Adipocyte (in vitro differentiated cells): ENCODE measurements around the gene CDH9.
"Not testable (repeated sequence)": the region's sequence is repeated elsewhere in the genome, so short reads cannot be mapped to it uniquely, and the experiment has no call there.

Experiments used
- DNase-seq: peaks from one replicate; pipeline ENCODE4 v3.0.0-alpha.2; 2015; ENCODE audit warnings: low read depth
- H3K27me3 ChIP-seq: replicated peaks from 2 replicates; pipeline ENCODE4 v1.7.0; 2013; ENCODE audit warnings: mild to moderate bottlenecking, low read length, moderate library complexity; ENCODE audit not compliant: control insufficient read depth, insufficient read depth
- H3K36me3 ChIP-seq: 2 replicates; pipeline ENCODE4 v1.7.0; 2013; ENCODE audit warnings: low read length, mild to moderate bottlenecking, moderate library complexity; ENCODE audit not compliant: control insufficient read depth, insufficient read depth, severe bottlenecking
- H3K4me1 ChIP-seq: 2 replicates; pipeline ENCODE4 v1.7.0; 2013; ENCODE audit warnings: mild to moderate bottlenecking, low read length, moderate library complexity; ENCODE audit not compliant: control insufficient read depth, insufficient read depth
- H3K4me3 ChIP-seq: 2 replicates; pipeline ENCODE4 v1.7.0; 2013; ENCODE audit warnings: mild to moderate bottlenecking, low read length, moderate library complexity
- H3K9ac ChIP-seq: 2 replicates; pipeline ENCODE4 v1.7.0; 2013; ENCODE audit warnings: mild to moderate bottlenecking, low read length, moderate library complexity
- H3K9me3 ChIP-seq: 2 replicates; pipeline ENCODE4 v1.7.0; 2013; ENCODE audit warnings: mild to moderate bottlenecking, low read length, moderate library complexity; ENCODE audit not compliant: control insufficient read depth

The CDH9 gene

DNA sequence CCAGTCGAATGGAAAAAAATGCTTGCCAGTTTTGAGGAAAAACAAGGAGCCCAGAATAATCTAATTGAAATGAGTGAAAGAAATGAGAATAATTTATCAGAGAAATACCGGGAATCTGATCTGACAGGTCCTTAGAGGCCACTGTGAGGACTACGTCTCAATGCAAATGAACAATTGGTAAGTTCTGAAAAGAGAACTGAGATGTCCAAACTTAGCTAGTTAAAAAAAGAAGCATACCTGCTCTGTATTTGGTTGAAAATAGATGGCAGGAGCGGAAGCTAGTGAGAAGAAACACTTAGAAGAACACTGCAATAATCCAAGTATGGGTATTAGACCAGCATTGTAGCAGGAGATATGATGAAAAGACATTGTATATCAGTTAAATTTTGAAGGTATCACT is 161.2 kb downstream of the CDH9 start:
- no peak for DNase-seq
- no peak overlapping the region for H3K4me3 ChIP-seq
- no peaks in the 10 kb centered on the region for H3K4me1 ChIP-seq
- H3K9ac ChIP-seq, result no peak overlapping the region
- no peaks in the 10 kb centered on the region for H3K9me3 ChIP-seq
- no peaks in the 10 kb centered on the region for H3K27me3 ChIP-seq
- no peaks in the 10 kb centered on the region for H3K36me3 ChIP-seq

DNA sequence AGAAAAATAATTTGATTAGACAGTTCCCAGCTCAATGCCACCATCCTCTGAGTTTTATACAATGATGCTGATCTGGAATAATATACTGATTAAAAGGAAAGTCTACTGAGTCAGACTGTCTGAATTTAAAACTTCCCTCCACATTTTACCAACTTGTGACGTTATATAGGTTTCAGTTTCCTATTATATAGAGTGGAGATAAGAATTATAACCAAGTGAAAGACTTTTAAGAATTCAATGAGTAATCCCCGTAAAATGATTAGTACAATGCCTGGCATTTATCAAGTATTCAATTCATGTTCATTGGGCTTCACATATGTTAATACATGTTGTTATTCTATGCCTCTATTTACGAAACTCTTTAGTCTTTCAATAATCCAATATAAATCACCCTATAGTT is 166.0 kb downstream of the CDH9 start:
- H3K4me1 ChIP-seq, result no peaks in the 10 kb centered on the region
- H3K9ac ChIP-seq, result no peak overlapping the region
- no peaks in the 10 kb centered on the region for H3K9me3 ChIP-seq
- no peak overlapping the region for H3K4me3 ChIP-seq
- no peak for DNase-seq
- H3K36me3 ChIP-seq, result no peaks in the 10 kb centered on the region
- no peaks in the 10 kb centered on the region for H3K27me3 ChIP-seq

GRCh38 chr5:26869781-26870180 is 168.6 kb downstream of the CDH9 start:
- no peaks in the 10 kb centered on the region for H3K27me3 ChIP-seq
- no peaks in the 10 kb centered on the region for H3K9me3 ChIP-seq
- no peak overlapping the region for H3K4me3 ChIP-seq
- no peak overlapping the region for H3K9ac ChIP-seq
- no peaks in the 10 kb centered on the region for H3K36me3 ChIP-seq
- no peaks in the 10 kb centered on the region for H3K4me1 ChIP-seq
- no peak for DNase-seq

DNA sequence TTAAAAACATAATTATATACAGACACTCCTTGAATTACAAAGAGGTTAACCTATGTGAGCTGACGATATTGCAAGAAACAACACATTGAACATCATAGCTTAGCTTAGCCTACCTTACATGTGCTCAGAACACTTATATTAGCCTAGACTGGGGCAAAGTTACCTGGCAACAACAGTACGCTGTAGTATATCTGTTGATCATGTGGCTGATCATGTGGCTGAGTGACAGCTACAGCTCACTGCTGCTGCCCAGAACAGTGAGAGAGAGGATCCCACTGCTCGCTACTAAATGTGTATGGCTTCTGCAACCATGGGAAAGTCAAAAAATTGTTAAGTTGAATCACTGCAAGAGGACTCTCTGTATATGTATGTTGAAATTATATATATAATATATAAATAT is 169.9 kb downstream of the CDH9 start:
- Histone ChIP-seq H3K4me3 (no peak overlapping the region), H3K36me3 (no peaks in the 10 kb centered on the region), H3K4me1 (no peaks in the 10 kb centered on the region), H3K9ac (no peak overlapping the region), H3K9me3 (no peaks in the 10 kb centered on the region), H3K27me3 (no peaks in the 10 kb centered on the region)
- no peak for DNase-seq

- no peaks in the 10 kb centered on the region for H3K4me1 ChIP-seq
- no peak overlapping the region for H3K4me3 ChIP-seq
- DNase-seq, result no peak
- no peaks in the 10 kb centered on the region for H3K27me3 ChIP-seq
- H3K36me3 ChIP-seq, result no peaks in the 10 kb centered on the region
- no peak overlapping the region for H3K9ac ChIP-seq
- H3K9me3 ChIP-seq, result no peaks in the 10 kb centered on the region
These were observed 174.3 kb downstream of the CDH9 start for GRCh38 chr5:26864061-26864460.

DNA sequence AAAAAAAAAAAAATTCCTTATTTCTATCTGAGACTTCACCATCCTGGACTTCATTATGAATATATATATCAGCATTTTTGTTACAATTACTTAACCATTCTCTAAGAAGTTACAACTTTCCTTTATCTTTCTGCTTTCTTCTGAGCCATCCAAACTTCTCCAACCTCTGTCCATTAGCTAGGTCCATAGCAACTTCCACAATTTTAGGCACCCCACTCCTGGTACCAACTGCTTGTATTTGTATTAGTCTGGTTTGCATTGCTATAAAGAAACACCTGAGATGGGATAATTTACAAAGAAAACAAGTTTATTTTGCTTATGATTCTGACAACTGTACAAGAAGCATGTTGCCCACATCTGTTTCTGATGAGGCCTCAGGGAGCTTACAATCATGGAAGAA is 182.1 kb downstream of the CDH9 start:
- no peak overlapping the region for H3K4me3 ChIP-seq
- DNase-seq, result no peak
- no peaks in the 10 kb centered on the region for H3K36me3 ChIP-seq
- H3K9me3 ChIP-seq, result peaks cover 16% of the 10 kb centered on the region
- H3K4me1 ChIP-seq, result no peaks in the 10 kb centered on the region
- no peak overlapping the region for H3K9ac ChIP-seq
- no peaks in the 10 kb centered on the region for H3K27me3 ChIP-seq

GRCh38 chr5:26852450-26852849 is 185.9 kb downstream of the CDH9 start:
- H3K9ac ChIP-seq, H3K4me1 ChIP-seq, H3K4me3 ChIP-seq, H3K36me3 ChIP-seq, H3K27me3 ChIP-seq, DNase-seq: not testable (repeated sequence)
- peaks cover 16% of the 10 kb centered on the region for H3K9me3 ChIP-seq

GRCh38 chr5:26847041-26847736 is 191.2 kb downstream of the CDH9 start:
- Histone ChIP-seq H3K4me1 (no peaks in the 10 kb centered on the region), H3K9ac (no peak overlapping the region), H3K27me3 (no peaks in the 10 kb centered on the region), H3K9me3 (no peaks in the 10 kb centered on the region), H3K36me3 (no peaks in the 10 kb centered on the region), H3K4me3 (no peak overlapping the region)
- peak; percentile 21 for DNase-seq

DNA sequence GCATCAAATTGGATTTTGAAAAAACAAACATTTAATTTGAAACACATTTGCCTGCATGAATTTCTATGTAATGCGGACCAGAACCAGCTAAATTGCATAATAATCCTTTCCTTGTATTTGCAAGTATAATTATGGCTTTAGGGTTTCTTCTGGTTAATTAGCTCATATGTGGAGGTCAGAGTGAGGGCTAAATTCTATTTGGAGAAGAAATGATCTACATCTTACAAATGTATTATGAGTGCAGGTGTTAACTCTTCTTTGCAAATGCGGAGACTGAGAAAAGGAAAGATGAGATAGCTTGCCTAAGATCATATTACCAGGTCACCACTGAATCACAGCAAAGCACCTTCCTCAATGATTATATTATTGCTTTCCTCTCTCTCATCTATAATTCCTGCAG is 194.7 kb downstream of the CDH9 start:
- Histone ChIP-seq H3K9ac (no peak overlapping the region), H3K4me3 (no peak overlapping the region), H3K36me3 (no peaks in the 10 kb centered on the region), H3K27me3 (no peaks in the 10 kb centered on the region), H3K4me1 (no peaks in the 10 kb centered on the region), H3K9me3 (no peaks in the 10 kb centered on the region)
- DNase-seq, result no peak

DNA sequence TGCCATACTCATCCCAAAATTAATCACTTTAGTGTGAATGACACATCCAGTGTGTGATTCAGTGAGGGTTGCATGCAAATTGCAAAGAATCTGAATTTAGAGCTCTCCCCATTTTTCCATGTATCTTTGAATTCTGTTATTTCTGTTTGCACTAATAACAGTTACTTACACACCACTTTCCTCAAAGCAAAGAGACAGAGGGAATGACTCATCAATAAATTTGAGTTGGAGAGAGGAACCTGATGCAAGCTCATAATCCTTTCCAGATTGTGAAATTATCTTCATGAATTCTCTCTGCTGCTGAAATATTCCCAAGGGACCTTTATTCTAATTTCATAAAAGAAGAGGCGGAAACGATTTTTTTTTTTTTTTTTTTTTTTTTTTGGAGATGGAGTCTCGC is 204.8 kb downstream of the CDH9 start:
- Histone ChIP-seq H3K27me3 (no peaks in the 10 kb centered on the region), H3K4me3 (no peak overlapping the region), H3K4me1 (peaks cover 6% of the 10 kb centered on the region), H3K9ac (no peak overlapping the region), H3K9me3 (no peaks in the 10 kb centered on the region), H3K36me3 (no peaks in the 10 kb centered on the region)
- no peak for DNase-seq
